K562 (cell line): ENCODE results near the gene BAIAP3. TPM values are rescaled to one million over a fixed set of nuclear protein-coding genes. Genes with fewer than 3 reads are reported as not detected.

Source experiments
- CHD4 ChIP-seq: fragments of 200-600 bp; sonication (generic); IDR thresholded peaks from 3 replicates; pipeline ENCODE4 v1.6.1; 2012; ENCODE audit warnings: low read depth, mild to moderate bottlenecking, mixed read lengths, low read length, inconsistent platforms; ENCODE audit not compliant: insufficient read depth, insufficient replicate concordance, poor library complexity, severe bottlenecking
- ERF ChIP-seq: fragments of 450-650 bp; formaldehyde crosslinking; IDR thresholded peaks from 2 replicates; pipeline ENCODE4 v1.4.0; 2020; ENCODE audit warnings: mild to moderate bottlenecking, mixed read lengths
- EWSR1 ChIP-seq: fragments of 450-650 bp; IDR thresholded peaks from 2 replicates; pipeline ENCODE4 v1.6.1; 2018; ENCODE audit warnings: borderline replicate concordance, mild to moderate bottlenecking, low read depth, moderate library complexity; ENCODE audit not compliant: partially characterized antibody
- PPARD ChIP-seq: fragments of 250-450 bp; sonication (Bioruptor Pico); IDR thresholded peaks from 2 replicates; pipeline ENCODE4 v1.8.0; 2022; ENCODE audit warnings: inconsistent platforms, mild to moderate bottlenecking, moderate library complexity
- RREB1 ChIP-seq: fragments of 250-450 bp; sonication (Bioruptor Pico); IDR thresholded peaks from 2 replicates; pipeline ENCODE4 v1.4.0; 2020
- ZNF589 ChIP-seq: fragments of 200-800 bp; sonication (Bioruptor generic); IDR thresholded peaks from 2 replicates; pipeline ENCODE4 v1.6.1; 2016; ENCODE audit warnings: low read depth, missing genetic modification characterization, missing compliant biosample characterization
- polyA plus RNA-seq, 8 experiments: library from polyadenylated mRNA; depleted of rRNA in 4 of 8; stranded (reverse) in 5 of 8; unstranded in 3 of 8; fragments of >200 nt; fragmentation: Nextera tagmentation in 2 of 8; fragmentation: Illumina TruSeq in 1 of 8; extraction: Ambion mirVana in 2 of 8; extraction: Trizol in 1 of 8; gene quantifications; 2 replicates each; pipeline versions ENCODE4 v1.2.1 to v1.2.3, GENCODE V29; 2011 to 2014; ENCODE audit warnings: inconsistent platforms in 1 of 8, missing spikeins in 1 of 8
- total RNA-seq, 7 experiments: library from RNA; depleted of rRNA in 6 of 7; stranded (reverse); fragments of >200 nt in 6 of 7; fragmentation: Illumina TruSeq in 2 of 7; extraction: Trizol in 2 of 7; gene quantifications; 2 replicates each; pipeline versions ENCODE4 v1.2.1 to v1.2.3, GENCODE V29; 2011 to 2021; ENCODE audit warnings: low replicate concordance in 1 of 7
- TF ChIP-seq, protein P1 (sequence below): fragments of 450-650 bp; IDR thresholded peaks from 2 replicates; pipeline ENCODE4 v1.6.1; 2016; ENCODE audit warnings: low read depth
- TF ChIP-seq, protein P2 (sequence below), 2 experiments: fragments of 450-650 bp in 1 of 2; IDR thresholded peaks; 2 replicates each; pipeline ENCODE4 v1.6.1; 2011 to 2017; ENCODE audit warnings: low read depth in 2 of 2, antibody characterized with exemption in 1 of 2, borderline replicate concordance in 1 of 2, low read length in 1 of 2, mild to moderate bottlenecking in 1 of 2, mixed read lengths in 1 of 2; ENCODE audit not compliant: control insufficient read depth in 1 of 2

Gene BAIAP3
- total and polyA plus RNA-seq, 9 of the 15 experiments (the other 6 are each of a cell fraction or from before 2014, with no cell fraction given), result 0.03 to 4.5 (median 0.57) TPM; not detected in 1

- TF ChIP-seq RREB1 (CRISPR knock-in tag) (peak; percentile 98), CHD4 (no peak), ZNF589 (CRISPR knock-in tag) (peak; percentile 100), PPARD (peak; percentile 91), ERF (CRISPR knock-in tag) (peak; percentile 99), EWSR1 (no peak)
- TF ChIP-seq, protein P1, sequence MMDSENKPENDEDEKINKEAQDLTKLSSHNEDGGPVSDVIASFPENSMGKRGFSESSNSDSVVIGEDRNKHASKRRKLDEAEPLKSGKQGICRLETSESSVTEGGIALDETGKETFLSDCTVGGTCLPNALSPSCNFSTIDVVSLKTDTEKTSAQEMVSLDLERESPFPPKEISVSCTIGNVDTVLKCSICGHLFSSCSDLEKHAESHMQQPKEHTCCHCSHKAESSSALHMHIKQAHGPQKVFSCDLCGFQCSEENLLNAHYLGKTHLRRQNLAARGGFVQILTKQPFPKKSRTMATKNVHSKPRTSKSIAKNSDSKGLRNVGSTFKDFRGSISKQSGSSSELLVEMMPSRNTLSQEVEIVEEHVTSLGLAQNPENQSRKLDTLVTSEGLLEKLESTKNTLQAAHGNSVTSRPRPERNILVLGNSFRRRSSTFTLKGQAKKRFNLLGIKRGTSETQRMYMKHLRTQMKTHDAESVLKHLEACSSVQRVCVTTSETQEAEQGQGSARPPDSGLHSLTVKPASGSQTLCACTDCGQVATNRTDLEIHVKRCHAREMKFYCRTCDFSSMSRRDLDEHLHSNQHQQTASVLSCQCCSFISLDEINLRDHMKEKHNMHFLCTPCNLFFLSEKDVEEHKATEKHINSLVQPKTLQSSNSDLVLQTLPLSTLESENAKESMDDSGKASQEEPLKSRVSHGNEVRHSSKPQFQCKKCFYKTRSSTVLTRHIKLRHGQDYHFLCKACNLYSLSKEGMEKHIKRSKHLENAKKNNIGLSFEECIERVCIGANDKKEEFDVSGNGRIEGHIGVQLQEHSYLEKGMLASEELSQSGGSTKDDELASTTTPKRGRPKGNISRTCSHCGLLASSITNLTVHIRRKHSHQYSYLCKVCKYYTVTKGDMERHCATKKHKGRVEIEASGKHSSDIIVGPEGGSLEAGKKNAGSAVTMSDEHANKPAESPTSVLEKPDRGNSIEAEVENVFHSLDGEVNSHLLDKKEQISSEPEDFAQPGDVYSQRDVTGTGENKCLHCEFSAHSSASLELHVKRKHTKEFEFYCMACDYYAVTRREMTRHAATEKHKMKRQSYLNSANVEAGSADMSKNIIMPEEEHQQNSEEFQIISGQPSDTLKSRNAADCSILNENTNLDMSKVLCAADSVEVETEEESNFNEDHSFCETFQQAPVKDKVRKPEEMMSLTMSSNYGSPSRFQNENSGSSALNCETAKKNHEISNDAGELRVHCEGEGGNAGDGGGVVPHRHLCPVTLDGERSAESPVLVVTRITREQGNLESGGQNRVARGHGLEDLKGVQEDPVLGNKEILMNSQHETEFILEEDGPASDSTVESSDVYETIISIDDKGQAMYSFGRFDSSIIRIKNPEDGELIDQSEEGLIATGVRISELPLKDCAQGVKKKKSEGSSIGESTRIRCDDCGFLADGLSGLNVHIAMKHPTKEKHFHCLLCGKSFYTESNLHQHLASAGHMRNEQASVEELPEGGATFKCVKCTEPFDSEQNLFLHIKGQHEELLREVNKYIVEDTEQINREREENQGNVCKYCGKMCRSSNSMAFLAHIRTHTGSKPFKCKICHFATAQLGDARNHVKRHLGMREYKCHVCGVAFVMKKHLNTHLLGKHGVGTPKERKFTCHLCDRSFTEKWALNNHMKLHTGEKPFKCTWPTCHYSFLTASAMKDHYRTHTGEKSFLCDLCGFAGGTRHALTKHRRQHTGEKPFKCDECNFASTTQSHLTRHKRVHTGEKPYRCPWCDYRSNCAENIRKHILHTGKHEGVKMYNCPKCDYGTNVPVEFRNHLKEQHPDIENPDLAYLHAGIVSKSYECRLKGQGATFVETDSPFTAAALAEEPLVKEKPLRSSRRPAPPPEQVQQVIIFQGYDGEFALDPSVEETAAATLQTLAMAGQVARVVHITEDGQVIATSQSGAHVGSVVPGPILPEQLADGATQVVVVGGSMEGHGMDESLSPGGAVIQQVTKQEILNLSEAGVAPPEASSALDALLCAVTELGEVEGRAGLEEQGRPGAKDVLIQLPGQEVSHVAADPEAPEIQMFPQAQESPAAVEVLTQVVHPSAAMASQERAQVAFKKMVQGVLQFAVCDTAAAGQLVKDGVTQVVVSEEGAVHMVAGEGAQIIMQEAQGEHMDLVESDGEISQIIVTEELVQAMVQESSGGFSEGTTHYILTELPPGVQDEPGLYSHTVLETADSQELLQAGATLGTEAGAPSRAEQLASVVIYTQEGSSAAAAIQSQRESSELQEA, result no peak
- TF ChIP-seq, protein P2, sequence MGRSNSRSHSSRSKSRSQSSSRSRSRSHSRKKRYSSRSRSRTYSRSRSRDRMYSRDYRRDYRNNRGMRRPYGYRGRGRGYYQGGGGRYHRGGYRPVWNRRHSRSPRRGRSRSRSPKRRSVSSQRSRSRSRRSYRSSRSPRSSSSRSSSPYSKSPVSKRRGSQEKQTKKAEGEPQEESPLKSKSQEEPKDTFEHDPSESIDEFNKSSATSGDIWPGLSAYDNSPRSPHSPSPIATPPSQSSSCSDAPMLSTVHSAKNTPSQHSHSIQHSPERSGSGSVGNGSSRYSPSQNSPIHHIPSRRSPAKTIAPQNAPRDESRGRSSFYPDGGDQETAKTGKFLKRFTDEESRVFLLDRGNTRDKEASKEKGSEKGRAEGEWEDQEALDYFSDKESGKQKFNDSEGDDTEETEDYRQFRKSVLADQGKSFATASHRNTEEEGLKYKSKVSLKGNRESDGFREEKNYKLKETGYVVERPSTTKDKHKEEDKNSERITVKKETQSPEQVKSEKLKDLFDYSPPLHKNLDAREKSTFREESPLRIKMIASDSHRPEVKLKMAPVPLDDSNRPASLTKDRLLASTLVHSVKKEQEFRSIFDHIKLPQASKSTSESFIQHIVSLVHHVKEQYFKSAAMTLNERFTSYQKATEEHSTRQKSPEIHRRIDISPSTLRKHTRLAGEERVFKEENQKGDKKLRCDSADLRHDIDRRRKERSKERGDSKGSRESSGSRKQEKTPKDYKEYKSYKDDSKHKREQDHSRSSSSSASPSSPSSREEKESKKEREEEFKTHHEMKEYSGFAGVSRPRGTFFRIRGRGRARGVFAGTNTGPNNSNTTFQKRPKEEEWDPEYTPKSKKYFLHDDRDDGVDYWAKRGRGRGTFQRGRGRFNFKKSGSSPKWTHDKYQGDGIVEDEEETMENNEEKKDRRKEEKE (IDR thresholded peaks at IDR 0.05; ENCODE audit: borderline replicate concordance in 1 of 2, control insufficient read depth in 1 of 2, low read depth in 2 of 2, low read length in 1 of 2), result no peak
Observed at GRCh38 chr16:1293921-1294656, 39.4 kb upstream of the BAIAP3 start (continued).
